ENCODE measurements around the gene NUP54.

- TF ChIP-seq POLR2AphosphoS5 (IDR thresholded peaks at IDR 0.05; ENCODE audit: low read depth, low read length) (no peak), TAF1 (IDR thresholded peaks at IDR 0.05; ENCODE audit: borderline replicate concordance, insufficient read depth, low read length) (no peak), REST (IDR thresholded peaks at IDR 0.05; ENCODE audit: insufficient read depth in 1 of 2, low read depth in 2 of 2, low read length in 2 of 2) (0 out of 4 replicates have a peak, but pooled peaks of 1 of the 2 experiments have one; percentile 33), SIN3A (IDR thresholded peaks at IDR 0.05; ENCODE audit: borderline replicate concordance, insufficient read depth, low read length) (no peak)
Observed at GRCh38 chr4:76188557-76188956, 40.4 kb upstream of the NUP54 start.
